ENCODE measurements around the gene CRTAC1.

- TF ChIP-seq HLTF (IDR thresholded peaks at IDR 0.05): no peak
- no peak for TF ChIP-seq ZKSCAN8 (CRISPR knock-in tag; IDR thresholded peaks at IDR 0.05)
- TF ChIP-seq SIN3B (IDR thresholded peaks at IDR 0.05; ENCODE audit: low read depth): no peak
- no peak for TF ChIP-seq FOXK2 (conservative IDR thresholded peaks at IDR 0.05 in 1 of 2, IDR thresholded peaks at IDR 0.05 in 1 of 2; ENCODE audit: low read depth in 2 of 2)
- TF ChIP-seq MAFK (IDR thresholded peaks at IDR 0.05; ENCODE audit: low read length): no peak
- TF ChIP-seq RBFOX2 (IDR thresholded peaks at IDR 0.05; ENCODE audit: low read depth, low read length): no peak
- no peak for TF ChIP-seq BCL6 (CRISPR knock-in tag; IDR thresholded peaks at IDR 0.05)
- TF ChIP-seq YY1 (IDR thresholded peaks at IDR 0.05; ENCODE audit: borderline replicate concordance in 1 of 3, control insufficient read depth in 1 of 3, extremely low read depth in 1 of 3, insufficient read depth in 3 of 3, insufficient read length in 1 of 3, insufficient replicate concordance in 2 of 3, low read depth in 1 of 3, low read length in 2 of 3): no peak
Observed at GRCh38 chr10:97923057-97923456, 107.4 kb downstream of the CRTAC1 start.
